GOT3 (cell line): ENCODE measurements around the gene MRPS14.
"Not testable (repeated sequence)": the region's sequence is repeated elsewhere in the genome, so short reads cannot be mapped to it uniquely, and the experiment has no call there.

ENCODE experiments used
- DNase-seq: peaks from one replicate; lab custom pipeline; 2025; ENCODE audit warnings: mixed read lengths; lab: John Stamatoyannopoulos, UW

The MRPS14 gene

DNA sequence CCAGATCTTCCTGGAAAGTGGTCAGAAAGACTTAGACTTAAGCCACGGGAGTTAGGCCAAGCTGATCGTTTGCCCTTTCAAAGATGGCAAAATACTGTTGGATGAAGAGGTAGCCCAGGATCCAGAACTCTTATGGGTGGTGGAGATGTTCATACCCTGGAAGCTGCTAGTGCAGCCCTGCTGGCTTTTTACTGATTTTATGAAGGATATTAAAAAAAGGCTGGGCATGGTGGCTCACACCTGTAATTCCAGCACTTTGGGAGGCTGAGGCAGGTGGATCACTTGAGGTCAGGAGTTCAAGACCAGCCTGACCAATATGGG, 657 bp upstream of the MRPS14 start:
- not testable (repeated sequence) for DNase-seq

DNA sequence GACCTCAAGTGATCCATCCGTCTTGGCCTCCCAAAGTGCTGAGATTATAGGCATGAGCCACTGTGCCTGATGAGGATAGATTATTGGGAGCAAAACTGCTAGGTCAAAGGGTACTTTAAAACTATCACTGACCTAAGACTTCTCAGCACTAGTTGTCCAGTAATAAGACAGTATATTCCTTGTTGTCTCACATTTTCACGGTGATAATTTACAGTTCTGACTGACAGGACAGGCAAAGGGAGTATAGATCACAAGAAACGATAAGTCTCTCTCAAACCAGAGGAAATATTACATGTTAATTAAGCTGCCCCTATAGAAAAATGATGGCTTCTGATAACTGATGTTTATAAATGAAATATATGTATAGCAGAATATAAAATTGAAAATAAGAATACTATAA, 3.7 kb downstream of the MRPS14 start:
- no peak for DNase-seq

DNA sequence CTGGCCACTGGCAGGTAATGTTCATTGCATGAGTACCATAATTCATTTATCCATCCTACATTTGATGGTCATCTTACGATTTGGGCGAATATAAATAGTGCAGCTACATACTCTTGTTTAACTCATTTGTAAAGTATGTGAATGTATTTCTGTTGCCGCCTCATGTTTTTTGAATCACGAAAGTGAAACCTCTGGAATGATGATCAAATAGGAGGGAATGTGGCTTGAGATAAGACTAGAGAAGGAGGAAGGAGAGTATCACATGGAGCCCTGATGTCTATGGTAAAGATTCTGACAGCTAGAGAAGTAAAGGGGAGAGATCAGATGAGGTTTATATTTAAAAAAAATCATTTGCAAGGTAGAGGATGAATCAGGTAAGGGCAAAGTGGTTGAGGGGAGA, 8.0 kb downstream of the MRPS14 start:
- DNase-seq: no peak

DNA sequence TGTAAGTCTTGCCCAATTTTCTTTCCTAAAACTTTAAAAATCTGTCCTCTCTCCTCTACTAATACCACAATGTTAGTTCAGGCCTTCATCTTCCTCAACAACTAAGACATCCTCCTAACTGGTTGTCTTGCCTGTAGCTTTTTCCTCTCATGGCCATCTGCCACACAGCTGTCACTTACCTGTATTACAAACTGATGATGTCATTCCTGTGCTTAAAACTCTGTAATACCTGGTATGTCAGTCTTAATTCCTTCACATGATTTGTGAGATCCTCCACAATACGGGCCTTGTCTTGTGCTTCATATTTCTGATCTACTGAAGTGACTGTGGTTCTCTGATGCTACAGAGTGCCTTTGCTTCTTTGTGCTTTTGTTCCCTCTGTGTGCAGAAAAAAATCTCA, 9.8 kb downstream of the MRPS14 start:
- no peak for DNase-seq

DNA sequence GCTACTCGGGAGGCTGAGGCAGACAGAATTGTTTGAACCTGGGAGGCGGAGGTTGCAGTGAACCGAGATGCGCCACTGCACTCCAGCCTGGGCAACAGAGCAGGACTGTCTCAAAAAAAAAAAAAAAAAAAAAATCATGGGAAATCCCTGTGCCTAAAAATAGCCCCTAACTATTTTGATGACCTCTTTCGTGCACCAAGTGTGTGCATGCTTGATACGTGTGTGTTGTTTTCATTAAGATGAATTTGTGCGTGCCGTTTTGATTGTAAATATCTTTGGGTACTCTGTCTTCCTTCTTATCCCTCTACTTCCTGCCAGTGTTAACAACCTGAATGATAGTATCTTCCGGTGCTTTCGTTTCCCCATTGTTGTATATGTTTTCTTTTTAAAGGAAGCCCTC, 13.7 kb downstream of the MRPS14 start:
- DNase-seq: no peak

DNA sequence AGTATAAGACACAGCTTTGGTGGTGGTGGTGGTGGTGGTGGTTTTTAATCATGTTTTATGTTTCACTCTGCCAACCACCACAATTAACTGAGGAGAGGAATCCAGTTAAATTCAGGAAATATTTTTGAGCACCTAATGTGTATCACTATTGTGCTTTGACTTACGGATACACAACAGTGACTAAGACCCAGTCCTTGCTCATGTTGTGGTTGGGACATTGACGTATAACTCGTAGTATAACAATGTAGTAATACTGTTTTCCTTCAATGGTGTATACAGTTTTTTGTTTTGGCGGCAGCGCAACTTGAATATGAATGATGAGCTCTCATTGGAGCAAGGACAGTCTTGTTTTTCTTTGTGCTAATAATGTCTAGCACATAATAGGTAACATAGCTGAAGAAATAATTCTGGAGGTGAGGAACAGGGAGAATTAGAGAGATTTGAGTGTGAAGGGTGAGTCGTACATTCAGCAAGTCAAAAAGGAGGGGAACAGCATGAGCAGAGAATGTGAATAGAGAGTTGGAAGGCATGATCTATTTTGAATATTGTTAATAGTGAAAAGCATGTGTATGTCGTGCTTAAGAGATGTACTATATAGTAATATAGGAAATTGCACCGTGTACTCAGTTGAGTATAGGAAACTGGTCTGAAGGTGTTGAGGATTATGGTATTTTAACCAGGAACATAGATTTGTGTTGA, 18.0 kb downstream of the MRPS14 start:
- no peak for DNase-seq

DNA sequence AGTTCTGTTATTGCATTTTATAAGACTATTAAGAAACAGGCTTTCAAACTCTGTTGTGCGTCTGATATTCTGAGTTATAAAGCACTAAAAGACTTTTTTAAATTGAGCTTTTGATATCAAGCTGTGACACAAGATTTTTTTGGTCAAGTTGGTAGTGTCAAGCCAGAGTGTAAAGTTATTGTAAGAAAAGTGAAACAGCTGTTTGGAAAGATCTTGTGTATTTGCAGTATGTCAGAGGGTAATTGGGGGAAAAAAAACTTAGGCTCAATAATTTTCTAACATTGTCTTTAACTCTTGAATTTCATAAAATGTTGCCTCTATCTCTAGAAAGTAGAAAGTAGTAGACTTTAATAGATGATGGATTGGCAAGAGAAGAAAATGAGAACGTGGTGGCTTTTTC, 19.7 kb downstream of the MRPS14 start:
- no peak for DNase-seq

DNA sequence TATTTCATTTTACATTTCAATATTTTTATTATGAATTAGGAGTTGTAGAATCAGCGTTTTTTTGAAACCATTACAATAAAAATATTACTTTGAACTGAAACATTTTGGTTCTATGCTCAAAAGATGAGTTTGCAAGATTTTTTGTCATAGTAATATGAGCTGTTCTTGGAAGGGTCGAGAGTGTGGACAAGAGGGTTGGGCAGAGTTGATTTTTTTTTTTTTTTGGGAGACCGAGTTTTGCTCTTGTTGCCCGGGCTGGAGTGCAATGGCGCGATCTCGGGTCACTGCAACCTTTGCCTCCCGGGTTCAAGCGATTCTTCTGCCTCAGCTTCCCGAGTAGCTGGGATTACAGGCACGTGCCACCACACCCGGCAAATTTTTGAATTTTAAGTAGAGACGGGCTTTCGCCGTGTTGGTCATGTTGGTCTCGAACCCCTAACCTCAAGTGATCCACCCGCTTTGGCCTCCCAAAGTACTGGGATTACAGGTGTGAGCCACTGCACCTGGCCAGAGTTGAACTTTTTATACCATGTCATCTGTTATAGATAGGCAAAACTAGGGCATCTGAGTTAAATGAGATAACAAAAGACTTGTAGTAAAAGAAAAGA, 20.2 kb downstream of the MRPS14 start:
- DNase-seq: no peak

DNA sequence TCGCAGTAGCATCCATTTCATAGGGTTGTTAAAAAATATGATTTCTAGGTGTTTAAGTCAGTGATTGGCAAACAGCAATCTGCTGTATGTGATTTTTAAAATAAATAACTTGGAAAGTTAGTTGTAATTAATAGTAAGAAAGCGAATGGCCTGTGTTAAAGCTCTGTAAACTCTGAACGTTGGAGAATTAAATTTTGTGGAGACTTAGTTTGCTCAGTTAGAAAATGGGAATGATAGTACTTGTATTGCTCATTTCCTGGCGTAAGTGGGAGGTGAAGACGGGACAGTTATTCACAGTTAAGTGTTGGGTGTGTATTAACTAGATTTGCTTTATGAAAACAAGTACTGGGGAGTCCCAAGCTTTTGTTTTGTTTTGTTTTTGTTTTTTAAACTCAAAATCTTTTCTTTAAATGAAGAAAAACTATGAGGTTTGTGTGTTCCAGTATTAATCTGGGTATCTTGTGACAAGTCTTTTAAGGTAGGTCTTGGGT, 22.5 kb downstream of the MRPS14 start:
- no peak for DNase-seq

DNA sequence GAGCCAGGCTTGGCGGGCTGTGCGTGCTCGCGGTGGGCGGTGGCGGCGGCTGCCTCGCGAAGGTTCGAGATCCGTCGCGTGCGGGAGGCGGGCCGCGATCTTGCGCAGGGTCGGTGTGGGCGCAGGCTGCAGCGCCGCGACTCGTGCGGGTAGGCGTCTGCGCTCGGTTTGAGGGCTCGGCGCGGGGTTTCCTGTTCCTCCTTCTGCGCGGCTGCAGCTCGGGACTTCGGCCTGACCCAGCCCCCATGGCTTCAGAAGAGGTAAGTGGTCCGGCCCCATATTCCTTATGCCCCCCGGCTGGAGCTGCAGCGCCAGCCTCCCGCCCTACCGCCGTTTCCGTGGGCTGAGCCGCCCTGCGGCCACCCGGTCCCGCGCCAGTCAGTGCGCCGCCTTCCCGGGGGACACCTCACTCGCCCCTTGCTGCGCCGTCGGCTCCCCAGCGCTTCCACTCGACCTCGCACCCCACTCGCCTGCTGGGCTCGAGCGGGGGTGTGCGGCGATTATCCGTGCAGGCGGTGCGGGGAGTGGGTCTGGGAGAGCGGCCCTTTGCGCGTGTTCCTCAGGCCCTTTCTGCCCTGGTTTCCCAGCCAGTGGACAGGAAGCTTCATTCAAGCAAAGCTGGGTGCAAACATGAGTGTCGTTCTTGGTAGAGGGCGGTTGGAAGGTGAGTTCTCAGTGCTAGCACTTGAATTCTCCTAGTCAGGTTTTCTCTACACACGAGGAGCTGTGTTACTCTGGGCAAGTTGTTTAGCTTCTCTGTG, 23.1 kb downstream of the MRPS14 start, which contains the start of gene CACYBP:
CACYBP (plus strand) TSS at position 12 of the 761 bp plus-strand sequence; CDS start at position 246, 234 bp downstream.
- no peak for DNase-seq

DNA sequence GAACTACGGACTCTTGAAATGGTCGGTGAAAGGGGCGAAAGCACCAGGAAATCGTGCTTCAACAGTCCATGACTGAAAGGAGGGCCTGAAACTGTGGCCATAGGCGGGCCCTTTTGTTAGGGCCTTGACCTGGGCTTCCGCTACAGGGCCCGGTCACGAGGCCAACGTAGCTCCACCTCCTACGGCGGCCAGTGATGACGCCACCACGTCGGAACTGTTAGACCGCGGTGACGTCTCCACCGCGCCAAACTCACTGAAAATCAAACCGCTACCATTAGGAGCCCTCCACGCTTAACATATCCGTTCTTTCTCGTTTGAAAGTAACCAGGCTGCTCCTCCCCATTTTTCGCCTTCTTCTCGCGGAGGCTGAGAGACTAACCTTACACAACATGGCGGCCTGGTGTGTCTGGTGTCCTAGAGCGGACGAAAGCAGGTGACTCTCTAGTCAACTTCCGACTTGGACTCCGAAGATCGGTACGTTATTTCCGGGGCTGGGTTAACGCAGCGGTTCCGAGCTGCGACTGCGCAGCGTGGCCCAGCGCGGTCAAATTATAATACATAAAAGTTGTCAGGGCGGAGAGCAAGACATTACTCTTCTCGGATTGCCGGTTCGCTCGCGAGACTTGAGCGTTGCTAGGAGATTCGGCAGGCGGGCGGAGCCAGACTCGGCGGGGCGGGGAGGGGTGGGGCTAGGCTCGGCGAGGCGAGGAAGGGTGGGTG, 23.8 kb downstream of the MRPS14 start:
- peak; percentile 99 for DNase-seq

DNA sequence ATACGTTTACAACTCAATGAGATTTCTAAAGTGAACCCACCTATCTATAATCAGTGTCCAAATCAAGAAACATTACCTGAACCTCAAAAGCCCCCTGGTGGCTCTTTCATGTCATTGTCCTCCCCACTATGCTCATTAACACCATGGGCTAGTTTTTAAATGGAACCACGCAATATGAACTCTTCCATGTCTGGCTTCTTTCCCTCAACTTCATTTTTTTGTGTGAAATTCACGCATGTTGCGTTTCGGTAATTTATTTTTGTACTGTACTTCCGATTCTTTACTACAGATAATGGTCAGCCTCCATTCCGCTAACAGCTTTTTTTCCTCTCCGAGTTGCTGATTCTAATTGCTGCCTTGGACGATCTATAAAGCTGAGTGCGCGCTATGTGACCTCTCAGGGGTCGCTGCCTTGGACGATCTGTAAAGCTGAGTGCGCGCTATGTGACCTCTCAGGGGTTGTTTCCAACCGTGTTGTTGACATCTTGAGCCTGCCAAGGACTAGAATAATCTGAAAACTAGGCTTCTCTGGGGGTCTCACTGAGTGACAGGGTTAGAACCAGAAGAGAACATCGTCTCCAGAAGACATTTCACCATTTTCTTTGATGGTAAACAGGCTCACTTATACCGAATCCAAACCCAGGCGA, 24.5 kb downstream of the MRPS14 start:
- no peak for DNase-seq

DNA sequence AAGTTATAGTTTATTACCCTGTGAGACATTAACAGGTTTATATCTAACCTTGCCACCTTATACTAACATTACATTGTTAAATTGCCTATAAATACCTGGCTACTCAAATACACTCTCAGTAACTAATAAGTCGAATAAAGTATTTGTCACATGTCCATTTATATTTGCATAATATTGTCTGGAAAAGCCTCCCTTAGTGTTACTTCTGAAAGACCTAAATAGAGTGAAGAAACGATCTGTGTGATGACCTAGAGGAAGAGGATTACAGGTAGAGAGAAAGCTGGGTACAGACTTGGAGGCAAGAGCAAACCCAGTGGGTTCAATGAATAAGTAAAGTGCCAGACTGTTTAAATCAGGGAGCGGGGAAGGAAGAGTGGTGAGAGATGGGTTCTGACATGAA, 26.2 kb downstream of the MRPS14 start:
- no peak for DNase-seq

DNA sequence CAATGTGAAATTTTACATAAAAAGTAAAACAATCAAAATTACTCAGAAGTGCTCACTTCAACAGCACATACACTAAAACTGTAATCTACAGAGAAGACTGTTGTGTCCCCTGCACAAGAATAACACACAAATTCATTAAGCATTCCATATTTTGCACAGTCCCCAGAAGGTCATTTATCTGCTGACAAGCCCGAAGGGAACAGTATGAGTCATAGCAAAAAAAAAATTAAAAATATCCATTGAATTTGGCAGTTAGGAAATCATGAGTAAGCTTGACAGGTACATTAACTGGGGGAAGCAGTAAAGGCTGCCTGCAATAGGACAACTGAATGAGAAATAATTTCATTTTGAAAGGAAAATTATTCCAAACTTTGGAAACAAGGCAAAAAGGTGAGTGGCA, 26.7 kb downstream of the MRPS14 start:
- no peak for DNase-seq

DNA sequence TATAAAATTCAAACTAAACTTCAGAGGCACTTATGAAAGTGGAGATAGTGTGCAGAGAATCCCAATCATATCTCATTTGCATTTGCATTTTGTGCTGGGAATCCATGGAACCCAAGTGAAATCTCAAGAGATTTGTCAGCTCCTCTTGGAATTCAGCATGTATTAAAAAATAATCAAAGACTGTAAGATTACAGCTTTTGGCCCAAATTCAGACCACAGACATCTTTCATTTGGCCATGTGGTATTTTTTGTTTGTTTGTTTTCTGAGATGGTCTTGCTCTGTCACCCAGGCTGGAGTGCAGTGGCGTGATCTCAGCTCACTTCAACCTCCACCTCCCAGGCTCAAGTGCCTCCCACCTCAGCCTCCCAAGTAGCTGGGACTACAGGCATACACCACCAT, 27.3 kb downstream of the MRPS14 start:
- no peak for DNase-seq

DNA sequence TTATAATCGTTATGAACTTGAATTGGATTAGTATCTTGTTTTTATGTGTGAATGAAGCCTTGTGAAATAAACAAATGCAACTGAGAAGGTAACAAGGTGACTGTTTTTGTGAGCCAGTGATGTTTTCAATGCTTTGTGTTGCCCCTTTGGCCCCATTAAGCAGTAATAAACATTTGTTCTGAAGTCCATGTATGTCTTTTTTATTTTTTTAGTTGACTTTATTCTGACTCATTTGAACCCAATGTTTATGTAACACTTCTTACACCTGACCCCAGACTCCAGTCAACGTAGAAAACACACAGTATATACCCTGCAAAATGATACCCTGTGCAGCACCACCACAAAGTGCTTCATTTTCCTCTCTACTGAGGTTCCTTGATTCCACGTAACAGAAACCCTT, 28.1 kb downstream of the MRPS14 start:
- DNase-seq: no peak

DNA sequence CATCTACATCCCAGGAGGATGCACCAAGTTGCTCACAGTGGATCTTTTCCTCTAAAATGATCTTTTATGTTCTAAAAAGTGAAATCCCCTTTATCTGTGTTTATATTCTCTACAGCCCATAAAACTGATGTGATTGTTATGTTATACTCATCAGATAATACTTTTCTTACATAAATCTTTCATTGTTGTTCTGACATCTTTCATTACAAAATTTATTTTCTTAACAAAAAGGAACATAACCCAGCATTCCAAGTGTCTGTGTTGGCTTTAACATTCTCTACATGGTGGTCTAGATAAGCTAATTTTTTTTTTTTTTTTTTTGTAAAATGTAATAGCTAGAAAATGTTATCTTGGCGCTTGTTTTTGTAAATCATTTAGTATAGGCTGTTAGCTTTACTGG, 31.8 kb downstream of the MRPS14 start:
- DNase-seq: no peak

DNA sequence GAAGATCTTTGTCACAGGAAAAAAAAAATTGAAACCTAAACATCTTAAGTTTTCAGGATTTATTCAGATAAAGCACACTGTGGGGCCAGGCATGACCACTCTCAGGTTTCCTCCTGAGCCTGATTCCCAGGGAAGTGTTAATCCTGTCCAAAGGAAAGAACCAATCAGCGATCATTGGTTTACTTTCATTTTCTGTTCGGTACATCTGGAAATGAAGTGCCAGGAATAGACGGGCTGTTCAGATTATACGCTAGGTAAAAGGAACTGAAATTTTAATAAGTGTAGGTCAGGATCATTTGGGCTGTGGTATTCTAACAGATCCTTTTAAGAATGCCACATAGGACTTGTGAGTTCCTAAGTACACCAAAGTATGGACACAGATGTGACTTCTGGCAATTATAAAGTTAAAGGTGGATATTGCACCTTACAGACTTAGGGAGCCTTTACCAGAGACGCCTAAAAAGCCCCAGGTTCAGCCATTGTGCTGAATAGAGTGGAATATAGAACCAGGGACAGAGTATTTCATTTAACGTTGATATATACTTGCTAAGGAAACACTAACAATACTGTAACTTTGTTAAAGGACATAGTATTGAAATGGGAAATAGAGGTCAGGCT, 32.7 kb downstream of the MRPS14 start:
- no peak for DNase-seq

DNA sequence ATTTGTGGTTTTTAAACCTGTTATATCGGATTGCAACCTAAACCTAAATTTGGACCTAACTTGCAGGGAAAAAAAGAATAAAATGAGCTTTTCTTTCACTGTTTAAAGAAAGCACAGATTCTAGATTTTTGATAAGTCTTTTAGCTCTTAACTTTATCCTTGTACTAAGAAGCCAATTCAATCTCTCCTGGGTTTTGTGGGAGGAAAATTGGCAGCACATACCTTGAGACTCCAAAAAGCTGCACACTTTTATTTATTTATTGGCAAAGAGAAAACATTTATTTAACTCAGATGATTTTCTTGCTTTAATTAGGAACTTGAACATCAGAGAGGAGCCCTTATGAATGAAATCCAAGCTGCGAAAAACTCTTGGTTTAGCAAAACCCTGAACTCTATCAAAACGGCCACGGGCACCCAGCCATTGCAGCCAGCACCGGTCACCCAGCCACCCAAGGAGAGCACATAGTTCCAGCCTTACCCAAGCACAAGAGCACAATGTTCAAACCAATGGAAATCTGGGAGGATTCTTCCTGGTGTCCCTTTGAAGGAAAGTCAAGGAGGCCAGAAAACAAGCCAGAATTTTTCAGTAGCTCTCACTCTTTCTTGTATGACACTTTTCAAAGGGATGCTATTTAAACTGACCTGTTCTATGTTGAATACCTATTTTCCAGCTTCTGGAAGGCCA, 33.5 kb downstream of the MRPS14 start:
- no peak for DNase-seq

DNA sequence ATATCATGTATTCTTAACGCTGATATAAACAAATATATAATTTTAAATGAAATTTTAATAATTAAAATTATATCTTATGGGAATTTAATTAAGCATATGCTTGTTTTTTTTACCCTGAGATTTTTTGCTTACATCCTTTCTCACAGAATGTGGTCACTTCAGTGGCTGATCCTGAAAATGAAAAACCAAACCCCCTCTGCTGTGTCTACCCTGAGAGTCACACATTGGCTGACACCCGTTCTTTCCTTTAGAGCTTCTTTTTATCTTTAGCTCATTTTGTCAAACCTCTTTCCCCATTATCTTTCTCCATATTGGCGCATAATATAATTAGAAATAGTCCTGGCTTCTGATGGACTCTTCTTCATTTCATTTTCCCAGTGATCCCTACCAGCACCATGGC, 34.2 kb downstream of the MRPS14 start:
- no peak for DNase-seq

DNA sequence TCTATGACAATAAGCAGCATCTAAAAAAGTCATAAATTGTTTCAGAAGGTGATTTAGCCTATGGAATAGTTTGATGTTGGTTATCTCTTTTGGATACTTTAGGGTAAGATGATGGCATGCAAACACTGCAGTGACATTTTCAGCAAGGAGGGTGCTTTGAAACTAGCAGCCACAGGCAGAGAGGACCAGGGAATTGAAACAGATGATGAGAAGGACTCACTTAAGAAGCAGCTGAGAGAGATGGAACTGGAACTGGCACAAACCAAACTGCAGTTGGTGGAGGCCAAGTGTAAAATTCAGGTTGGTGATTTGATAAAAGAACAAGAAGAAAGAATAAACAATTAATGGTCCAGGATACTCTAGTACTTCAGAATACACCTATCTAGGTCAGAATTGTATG, 34.7 kb downstream of the MRPS14 start:
- no peak for DNase-seq
